Hematopoietic multipotent progenitor cell treated with erythropoietin and hydrocortisone succinate and interleukin-3 and kit ligand, for 6 days (in vitro differentiated cells): ENCODE data around the gene MSLN.

Experiments
- DNase-seq: peaks from one replicate; pipeline ENCODE4 v3.0.0-alpha.2; 2015

Gene MSLN

DNA sequence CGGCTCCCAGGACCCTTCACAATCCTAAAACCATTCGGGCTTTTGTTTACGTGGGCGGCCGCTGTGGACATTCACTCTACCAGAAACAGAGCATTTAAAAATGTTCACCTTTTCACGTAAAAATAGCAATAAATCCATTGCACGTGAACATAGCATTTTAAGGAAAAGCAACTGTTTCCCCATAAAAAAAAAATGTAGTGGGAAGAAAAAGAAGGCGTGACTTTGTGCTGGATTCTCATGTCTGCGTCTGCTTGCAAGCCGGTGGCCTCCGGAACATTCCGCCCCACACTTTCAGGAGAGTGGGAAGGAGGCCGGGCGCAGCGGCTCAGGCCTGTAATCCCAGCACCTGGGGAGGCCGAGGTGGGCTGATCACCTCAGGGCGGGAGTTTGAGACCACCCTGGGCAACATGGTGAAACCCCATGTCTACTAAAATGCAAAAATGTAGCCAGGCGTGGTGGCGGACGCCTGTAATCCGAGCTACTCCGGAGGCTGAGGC is 53.4 kb downstream of the MSLN start:
- no peak for DNase-seq

GRCh38 chr16:814974-815373 is 54.4 kb downstream of the MSLN start:
- no peak for DNase-seq

GRCh38 chr16:815861-816260 is 55.3 kb downstream of the MSLN start:
- DNase-seq = no peak

GRCh38 chr16:817001-817906 is 56.7 kb downstream of the MSLN start:
- DNase-seq = no peak

GRCh38 chr16:818132-818531 is 57.6 kb downstream of the MSLN start:
- DNase-seq = no peak
